DND-41 (cell line): ENCODE data around the gene DPF3.

Experiments used
- ATAC-seq: fragments of 200-7000 bp; cut with Tn5 transposase; 3 replicates; pipeline ENCODE4 v1.9.1; 2021; ENCODE audit warnings: low read depth; ENCODE audit not compliant: insufficient read depth
- DNase-seq: peaks from one replicate; pipeline ENCODE4 v3.0.0-alpha.2; 2020
- H2AFZ ChIP-seq: 2 replicates; pipeline ENCODE4 v1.6.0; 2012; ENCODE audit warnings: low read depth, low read length
- H3K27ac ChIP-seq: 2 replicates; pipeline ENCODE4 v1.5.1; 2012; ENCODE audit warnings: low read length, inconsistent platforms
- H3K27me3 ChIP-seq: fragments of 200-600 bp; sonication (generic); 2 replicates; pipeline ENCODE4 v1.6.0; 2012; ENCODE audit warnings: low read length, mild to moderate bottlenecking, inconsistent platforms; ENCODE audit not compliant: insufficient read depth, poor library complexity
- H3K36me3 ChIP-seq: 2 replicates; pipeline ENCODE4 v1.5.1; 2012; ENCODE audit warnings: low read length, inconsistent platforms; ENCODE audit not compliant: insufficient read depth
- H3K4me1 ChIP-seq: 2 replicates; pipeline ENCODE4 v1.5.1; 2012; ENCODE audit warnings: mild to moderate bottlenecking, low read length; ENCODE audit not compliant: insufficient read depth
- H3K4me2 ChIP-seq: 2 replicates; pipeline ENCODE4 v1.6.0; 2012; ENCODE audit warnings: mild to moderate bottlenecking, moderate library complexity, low read length, inconsistent platforms; ENCODE audit not compliant: insufficient read depth
- H3K4me3 ChIP-seq, 2 experiments: fragments of 200-600 bp in 1 of 2; shearing (Covaris generic) in 1 of 2; 2 replicates each; pipeline ENCODE4 v1.5.1; 2012 to 2016; ENCODE audit warnings: inconsistent platforms in 2 of 2, low read length in 2 of 2, mild to moderate bottlenecking in 2 of 2, low read depth in 1 of 2, moderate library complexity in 1 of 2
- H3K79me2 ChIP-seq: 2 replicates; pipeline ENCODE4 v1.6.0; 2012; ENCODE audit warnings: low read length, inconsistent platforms; ENCODE audit not compliant: insufficient read depth
- H3K9ac ChIP-seq: 2 replicates; pipeline ENCODE4 v1.6.0; 2012; ENCODE audit warnings: low read depth, mild to moderate bottlenecking, inconsistent platforms, low read length, moderate library complexity
- H3K9me3 ChIP-seq: 2 replicates; pipeline ENCODE4 v1.5.1; 2012; ENCODE audit warnings: low read length, moderate library complexity, mild to moderate bottlenecking, inconsistent platforms; ENCODE audit not compliant: insufficient read depth, severe bottlenecking
- H4K20me1 ChIP-seq: 2 replicates; pipeline ENCODE4 v1.6.0; 2012; ENCODE audit warnings: low read length; ENCODE audit not compliant: insufficient read depth
- CTCF ChIP-seq: IDR thresholded peaks from 2 replicates; pipeline ENCODE4 v1.5.1; 2012; ENCODE audit warnings: borderline replicate concordance, low read length, moderate library complexity, mild to moderate bottlenecking; ENCODE audit not compliant: poor library complexity, severe bottlenecking; ENCODE audit errors: extremely low read depth
- EZH2 ChIP-seq: IDR thresholded peaks from 3 replicates; pipeline ENCODE4 v1.6.1; 2012; ENCODE audit warnings: borderline replicate concordance, low read depth, mild to moderate bottlenecking, moderate library complexity, low read length, inconsistent platforms; ENCODE audit not compliant: severe bottlenecking

The DPF3 gene

GRCh38 chr14:72939630-72940029, 45.7 kb upstream of the DPF3 start:
- no peaks in the 10 kb centered on the region for H4K20me1 ChIP-seq
- H2AFZ ChIP-seq: no peak overlapping the region
- H3K79me2 ChIP-seq: no peaks in the 10 kb centered on the region
- H3K27me3 ChIP-seq: no peaks in the 10 kb centered on the region
- H3K4me3 ChIP-seq: no peak overlapping the region
- no peaks in the 10 kb centered on the region for H3K9me3 ChIP-seq
- H3K4me1 ChIP-seq: no peaks in the 10 kb centered on the region; the same call in 1 of the 2 replicates
- H3K4me2 ChIP-seq: no peak overlapping the region
- H3K36me3 ChIP-seq: peaks cover 20% of the 10 kb centered on the region; the same call in 1 of the 2 replicates
- no peak overlapping the region for H3K9ac ChIP-seq
- no peak for TF ChIP-seq CTCF
- TF ChIP-seq EZH2: no peak
- ATAC-seq (no peak), DNase-seq (no peak)
- no peak overlapping the region for H3K27ac ChIP-seq

- H3K4me3 ChIP-seq: no peak overlapping the region
- no peaks in the 10 kb centered on the region for H3K36me3 ChIP-seq
- H3K27me3 ChIP-seq: no peaks in the 10 kb centered on the region
- no peak overlapping the region for H3K4me2 ChIP-seq
- no peak for TF ChIP-seq CTCF
- no peak for TF ChIP-seq EZH2
- ATAC-seq: no peak
- H3K9ac ChIP-seq: no peak overlapping the region
- no peaks in the 10 kb centered on the region for H3K9me3 ChIP-seq
- peaks cover under 1% of the 10 kb centered on the region for H3K4me1 ChIP-seq
- DNase-seq: no peak
- peaks cover 6% of the 10 kb centered on the region; the same call in 1 of the 2 replicates for H3K79me2 ChIP-seq
- no peak overlapping the region for H3K27ac ChIP-seq
- no peak overlapping the region for H2AFZ ChIP-seq
- no peaks in the 10 kb centered on the region for H4K20me1 ChIP-seq
These were observed 39.0 kb upstream of the DPF3 start for GRCh38 chr14:72932893-72933292.

GRCh38 chr14:72929316-72930080, 35.6 kb upstream of the DPF3 start:
- peaks cover 6% of the 10 kb centered on the region; the same call in 1 of the 2 replicates for H3K79me2 ChIP-seq

More at GRCh38 chr14:72929316-72930080, 35.6 kb upstream of the DPF3 start:
- H2AFZ ChIP-seq: no peak overlapping the region
- no peak overlapping the region for H3K27ac ChIP-seq
- H3K36me3 ChIP-seq: no peaks in the 10 kb centered on the region
- no peak overlapping the region for H3K9ac ChIP-seq
- no peaks in the 10 kb centered on the region for H3K27me3 ChIP-seq
- DNase-seq: no peak
- no peak overlapping the region for H3K4me3 ChIP-seq
- H4K20me1 ChIP-seq: no peaks in the 10 kb centered on the region
- H3K9me3 ChIP-seq: no peaks in the 10 kb centered on the region
- no peak for ATAC-seq
- no peak overlapping the region for H3K4me2 ChIP-seq
- TF ChIP-seq EZH2 (no peak), CTCF (no peak)
- H3K4me1 ChIP-seq: peaks cover 17% of the 10 kb centered on the region
